Activated naive CD4-positive, alpha-beta T cell treated with anti-CD3 and anti-CD28 coated beads, Interleukin-2, amount 10 ng/mL, durations not matched to agents 5 hours and 36 hours (primary cell): ENCODE results near the gene FBP1. TPM values are rescaled to one million over a fixed set of nuclear protein-coding genes. Genes with fewer than 3 reads are reported as not detected.

Source experiments
- total RNA-seq, 2 experiments: library from RNA; stranded (reverse); gene quantifications; one replicate each; pipeline ENCODE4 v1.2.3, GENCODE V29; 2021

The FBP1 gene
- 1 to 10 TPM; 1.1 to 1.3 TPM for total RNA-seq

DNA sequence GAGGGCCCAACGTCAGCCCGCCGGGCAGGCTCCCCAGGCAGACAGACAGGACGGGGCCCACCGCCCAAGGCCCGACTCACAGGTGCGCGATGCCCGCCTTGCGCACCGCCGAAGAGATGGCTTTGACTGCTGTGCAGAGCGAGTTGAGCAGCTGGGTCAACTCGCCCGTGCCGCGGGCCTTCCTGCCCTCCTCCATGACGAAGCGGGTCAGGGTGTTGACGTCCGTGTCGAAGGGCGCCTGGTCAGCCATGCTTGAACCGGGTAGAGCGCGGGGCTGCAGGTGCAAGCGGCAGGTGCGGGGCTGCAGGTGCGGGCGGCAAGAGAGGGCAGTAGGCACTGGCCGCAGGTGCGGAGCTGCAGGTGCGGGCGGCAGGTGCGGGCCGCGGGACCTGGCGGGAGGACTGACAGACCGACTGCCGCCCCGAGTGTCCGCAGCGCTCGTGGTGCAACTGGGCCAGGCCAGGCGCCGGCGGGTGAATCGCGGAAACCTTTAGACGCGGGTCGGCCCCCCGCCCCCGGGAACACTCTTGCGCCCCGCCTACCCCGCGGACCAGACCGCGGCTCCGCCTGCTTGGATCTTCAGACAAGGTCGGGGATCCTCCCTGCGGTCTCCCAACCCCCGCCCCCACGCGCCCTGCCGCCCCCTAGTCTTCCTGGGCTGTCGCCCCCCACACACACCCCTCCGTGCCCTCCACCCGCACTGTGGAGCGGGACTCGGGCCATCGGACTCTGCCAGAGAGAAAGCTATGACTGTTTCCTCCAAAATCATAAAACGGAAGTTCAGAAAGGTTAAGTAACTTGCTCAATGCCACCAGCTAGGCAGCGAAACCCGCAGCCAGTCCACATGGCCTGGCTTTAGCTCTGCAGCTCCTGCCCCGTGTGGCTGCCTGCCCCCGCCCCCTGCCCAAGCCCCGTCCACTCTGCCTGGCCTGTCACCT, at the start of gene FBP1:
TSS of gene FBP1 (minus strand) at position 458 of the 938 bp plus-strand sequence. CDS start at position 250, 208 bp downstream.

DNA sequence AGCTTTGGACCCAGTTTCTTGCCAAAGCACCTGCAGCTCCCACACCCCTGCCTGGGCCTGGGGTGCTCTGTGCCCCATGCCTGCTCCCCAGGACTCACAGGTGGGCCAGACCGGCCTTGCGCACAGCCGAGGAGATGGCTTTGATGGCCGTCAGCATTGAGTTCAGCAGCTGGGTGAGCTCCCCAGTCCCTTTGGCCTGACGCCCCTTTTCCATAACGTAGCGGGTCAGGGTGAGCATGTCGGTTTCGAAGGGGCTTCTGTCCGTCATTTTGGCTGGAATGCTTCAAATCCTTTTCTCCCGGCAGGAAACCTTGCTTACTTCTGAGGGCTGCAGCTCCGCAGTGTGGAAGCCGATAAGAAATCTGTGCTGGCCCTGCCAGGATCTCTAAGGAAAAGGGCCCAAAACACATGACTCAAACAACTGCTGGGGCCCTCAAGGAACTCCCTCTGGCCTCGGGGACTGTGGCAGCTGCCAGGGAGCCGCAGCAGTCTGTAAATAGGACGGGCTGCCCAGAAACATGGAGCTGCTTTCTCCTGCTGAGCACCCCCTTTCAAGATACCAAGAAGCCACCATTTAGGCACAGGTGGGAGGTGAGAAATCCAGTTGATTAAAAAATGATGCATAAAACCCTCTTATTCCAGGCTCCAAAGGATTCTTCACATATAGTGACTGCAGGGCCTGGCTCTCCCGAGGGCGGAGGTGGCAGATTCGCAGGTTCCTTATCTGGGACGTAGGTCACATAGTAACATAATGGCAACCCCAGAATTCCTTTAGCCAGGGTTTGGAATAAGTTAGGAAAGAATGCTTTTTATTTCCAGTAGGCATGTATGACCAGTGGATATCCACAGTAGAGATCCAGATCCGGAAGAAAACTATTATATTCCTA, 45.6 kb downstream of the FBP1 start, which contains the start of gene FBP2:
TSS of gene FBP2 (minus strand) at position 366 of the 887 bp plus-strand sequence. CDS start at position 268, 98 bp downstream.

DNA sequence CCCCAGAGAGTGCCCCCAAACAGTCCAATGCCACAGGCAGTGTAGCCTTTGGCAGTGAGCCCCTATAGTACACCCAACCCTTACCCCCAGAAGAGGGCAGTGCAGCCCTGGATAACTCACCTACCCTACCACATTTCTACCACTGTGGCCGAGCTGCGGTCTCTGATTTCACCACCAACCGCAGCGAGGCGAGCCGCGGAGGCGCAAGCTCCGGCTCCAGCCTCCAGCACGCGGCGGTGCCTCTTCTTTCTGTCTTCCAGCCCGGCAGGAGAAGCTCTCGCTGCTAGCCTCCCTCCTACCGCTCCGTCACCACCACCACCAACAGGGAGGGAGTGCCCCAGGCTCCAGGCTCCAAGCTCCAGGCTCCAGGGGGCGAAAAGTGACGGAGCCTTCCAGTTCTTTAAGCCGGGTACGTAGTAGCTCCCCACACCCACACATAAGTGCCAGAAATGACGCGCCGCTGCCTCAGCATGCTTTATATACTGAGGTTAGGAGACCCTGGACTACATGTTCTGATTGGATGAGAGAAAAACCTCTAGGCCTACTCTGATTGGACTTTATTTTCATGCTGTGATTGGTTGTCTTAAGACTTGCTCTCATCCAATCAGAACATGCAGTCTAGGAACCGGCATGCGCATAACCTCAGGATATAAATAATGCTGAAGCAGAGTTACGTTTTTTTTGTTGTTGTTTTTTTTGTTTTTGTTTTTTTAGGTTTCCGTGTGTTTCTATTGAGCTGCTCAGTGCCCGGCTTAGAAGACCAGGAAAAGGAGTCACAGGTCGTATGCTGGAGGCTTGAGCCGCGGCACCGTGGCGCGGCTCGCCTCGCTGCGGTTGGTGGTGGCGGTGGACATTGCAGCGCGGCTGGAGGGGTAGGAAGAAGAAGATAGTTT, 84.6 kb downstream of the FBP1 start, which contains the start of gene PCAT7:
TSS of gene PCAT7 (plus strand) at position 645 of the 893 bp plus-strand sequence.

Other genes starting within 250 kb of the FBP1 start
- gene PCAT7, start 84.4 kb downstream of the FBP1 start, total RNA-seq = not detected
- gene FBP2, start 45.7 kb downstream of the FBP1 start, total RNA-seq = not detected
- 10 to 100 TPM in 1 of 2 experiments, 1 to 10 TPM in 1; 9.9 to 10.2 TPM for gene AOPEP, start 87.2 kb upstream of the FBP1 start, total RNA-seq